OCI-LY3 (cell line): ENCODE data around the gene BBS7.

Experiments used
- H2AFZ ChIP-seq: fragments of 200-600, 300-600 bp; shearing (Covaris generic); 2 replicates; pipeline ENCODE4 v1.6.0; 2014; ENCODE audit warnings: antibody characterized with exemption, low read depth, low read length
- H3K27ac ChIP-seq: fragments of 200-600, 300-600 bp; sonication (generic); 2 replicates; pipeline ENCODE4 v1.5.1; 2014; ENCODE audit warnings: mild to moderate bottlenecking, low read length, moderate library complexity, mixed read lengths
- H3K27me3 ChIP-seq: fragments of 200-600, 300-600 bp; sonication (generic); 2 replicates; pipeline ENCODE4 v1.6.1; 2014; ENCODE audit warnings: low read depth, low read length, mixed read lengths
- H3K36me3 ChIP-seq: fragments of 200-600, 300-600 bp; sonication (generic); replicated peaks from 2 replicates; pipeline ENCODE3; 2014; ENCODE audit warnings: low read depth, low read length, mixed read lengths
- H3K4me1 ChIP-seq: fragments of 300-600, 200-600 bp; sonication (generic); 2 replicates; pipeline ENCODE4 v1.6.1; 2014; ENCODE audit warnings: low read length, mixed read lengths
- H3K4me2 ChIP-seq: fragments of 200-600, 300-600 bp; sonication (generic); 2 replicates; pipeline ENCODE4 v1.6.1; 2014; ENCODE audit warnings: low read length, mixed read lengths
- H3K4me3 ChIP-seq: fragments of 300-600, 200-600 bp; sonication (generic); 2 replicates; pipeline ENCODE4 v1.5.1; 2014; ENCODE audit warnings: antibody characterized with exemption, mild to moderate bottlenecking, low read length, moderate library complexity
- H3K79me2 ChIP-seq: fragments of 300-600, 200-600 bp; shearing (Covaris generic); 2 replicates; pipeline ENCODE4 v1.6.1; 2014; ENCODE audit warnings: mild to moderate bottlenecking, low read length, mixed read lengths
- H3K9ac ChIP-seq: fragments of 300-600, 200-600 bp; shearing (Covaris generic); 2 replicates; pipeline ENCODE4 v1.6.0; 2014; ENCODE audit warnings: mild to moderate bottlenecking, low read length, moderate library complexity
- H3K9me3 ChIP-seq: fragments of 200-600, 300-600 bp; shearing (Covaris generic); 2 replicates; pipeline ENCODE4 v1.6.1; 2014; ENCODE audit warnings: low read length, mixed read lengths; ENCODE audit not compliant: insufficient read depth
- H4K20me1 ChIP-seq: fragments of 200-600, 300-600 bp; sonication (generic); 2 replicates; pipeline ENCODE4 v1.6.1; 2016; ENCODE audit warnings: low read length, mixed read lengths; ENCODE audit not compliant: insufficient read depth
- EZH2phosphoT487 ChIP-seq: fragments of 200-600 bp; shearing (Covaris generic); IDR thresholded peaks from 2 replicates; pipeline ENCODE4 v1.6.1; 2018; ENCODE audit warnings: antibody characterized with exemption, mixed run types, low read depth
- TF ChIP-seq, protein P1 (sequence below): fragments of 200-600, 300-600 bp; sonication (generic); IDR thresholded peaks from 2 replicates; pipeline ENCODE4 v1.5.1; 2014; ENCODE audit warnings: antibody characterized with exemption, low read length, low read depth

BBS7 gene

DNA sequence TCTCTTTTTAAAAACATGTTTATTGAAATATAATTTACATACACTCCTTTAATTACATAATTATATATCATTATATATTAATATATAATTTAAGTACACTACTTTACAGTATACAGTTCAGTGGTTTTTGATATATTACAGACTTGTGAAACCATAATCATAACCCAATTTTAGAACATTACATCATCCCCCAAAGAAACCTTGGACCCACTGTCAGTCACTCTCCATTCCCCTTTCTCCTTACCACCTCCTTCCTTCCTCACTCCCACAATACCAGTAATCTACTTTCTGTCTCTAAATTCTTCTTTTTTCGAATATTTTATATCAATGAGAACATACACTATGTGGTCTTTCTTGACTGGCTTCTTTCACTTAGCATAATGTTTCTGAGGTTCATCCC, 87.1 kb downstream of the BBS7 start:
- no peaks in the 10 kb centered on the region for H3K27me3 ChIP-seq
- H3K36me3 ChIP-seq, result no peaks in the 10 kb centered on the region
- no peaks in the 10 kb centered on the region for H3K9me3 ChIP-seq
- H4K20me1 ChIP-seq, result no peaks in the 10 kb centered on the region
- H3K4me1 ChIP-seq, result no peaks in the 10 kb centered on the region
- TF ChIP-seq, protein P1, sequence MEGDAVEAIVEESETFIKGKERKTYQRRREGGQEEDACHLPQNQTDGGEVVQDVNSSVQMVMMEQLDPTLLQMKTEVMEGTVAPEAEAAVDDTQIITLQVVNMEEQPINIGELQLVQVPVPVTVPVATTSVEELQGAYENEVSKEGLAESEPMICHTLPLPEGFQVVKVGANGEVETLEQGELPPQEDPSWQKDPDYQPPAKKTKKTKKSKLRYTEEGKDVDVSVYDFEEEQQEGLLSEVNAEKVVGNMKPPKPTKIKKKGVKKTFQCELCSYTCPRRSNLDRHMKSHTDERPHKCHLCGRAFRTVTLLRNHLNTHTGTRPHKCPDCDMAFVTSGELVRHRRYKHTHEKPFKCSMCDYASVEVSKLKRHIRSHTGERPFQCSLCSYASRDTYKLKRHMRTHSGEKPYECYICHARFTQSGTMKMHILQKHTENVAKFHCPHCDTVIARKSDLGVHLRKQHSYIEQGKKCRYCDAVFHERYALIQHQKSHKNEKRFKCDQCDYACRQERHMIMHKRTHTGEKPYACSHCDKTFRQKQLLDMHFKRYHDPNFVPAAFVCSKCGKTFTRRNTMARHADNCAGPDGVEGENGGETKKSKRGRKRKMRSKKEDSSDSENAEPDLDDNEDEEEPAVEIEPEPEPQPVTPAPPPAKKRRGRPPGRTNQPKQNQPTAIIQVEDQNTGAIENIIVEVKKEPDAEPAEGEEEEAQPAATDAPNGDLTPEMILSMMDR, result no peak
- no peak for TF ChIP-seq EZH2phosphoT487
- H3K4me2 ChIP-seq, result no peak overlapping the region
- no peak overlapping the region for H3K9ac ChIP-seq
- no peak overlapping the region for H2AFZ ChIP-seq
- H3K4me3 ChIP-seq, result no peak overlapping the region
- no peak overlapping the region for H3K27ac ChIP-seq
- no peaks in the 10 kb centered on the region for H3K79me2 ChIP-seq

DNA sequence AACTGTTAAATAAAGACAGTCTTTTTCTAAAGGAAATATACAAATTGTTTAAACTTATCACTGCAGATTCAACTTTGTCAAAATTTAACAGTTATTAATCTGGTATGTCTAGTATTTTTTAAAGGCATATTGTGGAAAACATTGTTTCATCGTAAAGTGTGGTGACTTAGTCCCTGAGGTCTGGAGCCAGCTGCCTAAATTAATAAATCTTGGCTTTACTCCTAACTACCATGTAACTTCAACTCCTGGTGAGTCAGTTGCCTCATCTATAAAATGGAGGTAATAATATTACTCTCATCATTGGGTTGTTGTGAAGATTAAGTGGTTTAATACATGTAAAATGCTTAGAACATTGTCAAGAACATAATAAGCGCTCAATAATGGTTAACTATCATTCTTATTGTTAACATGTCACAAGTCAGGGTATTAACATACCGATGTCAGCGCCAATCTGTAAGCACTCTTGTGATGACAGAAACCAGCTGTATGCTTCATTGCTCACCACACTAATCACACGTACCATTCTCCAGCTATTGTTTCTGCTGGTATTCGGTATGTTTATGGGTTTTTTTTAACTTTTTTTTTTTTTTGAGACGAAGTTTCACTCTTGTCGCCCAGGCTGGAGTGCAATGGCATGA, 91.2 kb downstream of the BBS7 start:
- no peak overlapping the region for H3K9ac ChIP-seq
- H3K36me3 ChIP-seq, result no peaks in the 10 kb centered on the region
- no peaks in the 10 kb centered on the region for H3K9me3 ChIP-seq
- H4K20me1 ChIP-seq, result no peaks in the 10 kb centered on the region
- no peaks in the 10 kb centered on the region for H3K27me3 ChIP-seq
- no peak overlapping the region for H3K4me3 ChIP-seq
- H2AFZ ChIP-seq, result no peak overlapping the region
- H3K4me1 ChIP-seq, result peaks cover 9% of the 10 kb centered on the region; the same call in 1 of the 2 replicates
- no peaks in the 10 kb centered on the region for H3K79me2 ChIP-seq
- TF ChIP-seq EZH2phosphoT487, result no peak
- TF ChIP-seq, protein P1, result no peak
- no peak overlapping the region for H3K4me2 ChIP-seq
- no peak overlapping the region for H3K27ac ChIP-seq

DNA sequence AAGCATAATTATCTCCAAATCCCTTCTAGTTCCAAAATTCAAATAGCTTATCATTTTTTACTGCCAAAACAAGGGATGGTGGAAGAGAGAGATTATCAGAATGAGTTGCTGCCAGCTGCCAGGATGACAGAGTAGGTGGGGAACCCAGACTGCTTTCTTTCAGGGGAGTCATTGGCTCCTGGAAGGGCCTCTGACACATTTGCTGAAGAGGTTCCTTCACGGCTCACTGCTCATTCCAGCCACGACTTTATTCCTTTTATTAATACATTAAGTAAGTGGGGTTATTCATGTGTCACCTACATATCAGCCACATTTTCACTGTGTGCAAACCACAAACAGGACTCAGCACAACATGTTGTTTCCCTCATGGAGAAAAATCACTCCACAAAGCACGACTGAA, 92.6 kb downstream of the BBS7 start:
- H3K9ac ChIP-seq, result no peak overlapping the region
- H3K36me3 ChIP-seq, result no peaks in the 10 kb centered on the region
- no peak for TF ChIP-seq EZH2phosphoT487
- TF ChIP-seq, protein P1, result no peak
- H3K4me1 ChIP-seq, result peaks cover 9% of the 10 kb centered on the region; the same call in 1 of the 2 replicates
- H4K20me1 ChIP-seq, result no peaks in the 10 kb centered on the region
- H3K27ac ChIP-seq, result no peak overlapping the region
- no peaks in the 10 kb centered on the region for H3K9me3 ChIP-seq
- no peak overlapping the region for H3K4me2 ChIP-seq
- H3K79me2 ChIP-seq, result no peaks in the 10 kb centered on the region
- H2AFZ ChIP-seq, result no peak overlapping the region
- H3K4me3 ChIP-seq, result no peak overlapping the region
- no peaks in the 10 kb centered on the region for H3K27me3 ChIP-seq

DNA sequence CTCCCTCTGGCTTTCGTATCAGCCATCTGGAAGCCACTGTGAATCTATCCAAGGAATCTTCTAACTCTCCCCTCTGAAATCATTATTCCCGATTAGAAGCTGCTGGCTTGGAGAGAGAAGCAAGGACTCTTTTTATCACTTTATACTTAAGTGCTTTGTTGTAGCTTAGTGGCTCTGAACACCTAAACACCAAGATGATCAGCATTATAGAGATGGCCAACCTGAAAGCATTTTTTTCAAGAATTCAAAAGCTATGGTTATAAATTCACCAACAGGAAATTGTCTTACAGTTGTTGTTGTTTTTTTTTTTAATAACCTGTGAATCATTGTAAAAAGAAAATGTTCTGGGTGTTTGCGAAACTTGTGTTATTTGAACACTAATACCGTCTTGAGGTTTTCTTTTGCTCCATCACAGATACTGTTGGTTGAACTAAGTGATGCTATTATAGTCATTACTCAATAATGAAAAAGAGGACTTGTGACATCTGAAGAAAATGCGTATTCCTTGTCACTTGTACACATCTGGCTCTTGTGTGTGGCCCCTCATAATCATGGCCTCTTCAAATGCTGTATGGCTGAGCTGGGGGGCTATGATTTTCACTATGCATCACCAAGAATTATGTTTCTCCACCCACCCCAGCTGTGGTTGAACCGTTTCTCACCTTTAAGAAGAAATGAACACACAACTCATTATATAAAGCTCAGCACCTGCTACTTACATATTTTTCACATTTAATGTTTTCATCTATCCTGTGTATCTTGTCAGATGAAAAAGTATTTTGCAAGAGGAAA, 93.5 kb downstream of the BBS7 start:
- TF ChIP-seq EZH2phosphoT487, result no peak
- TF ChIP-seq, protein P1, result no peak
- no peaks in the 10 kb centered on the region for H3K79me2 ChIP-seq
- H3K36me3 ChIP-seq, result no peaks in the 10 kb centered on the region
- no peaks in the 10 kb centered on the region for H4K20me1 ChIP-seq
- no peak overlapping the region for H2AFZ ChIP-seq
- no peak overlapping the region for H3K4me2 ChIP-seq
- no peak overlapping the region for H3K4me3 ChIP-seq
- H3K9me3 ChIP-seq, result no peaks in the 10 kb centered on the region
- no peaks in the 10 kb centered on the region for H3K27me3 ChIP-seq
- peaks cover 9% of the 10 kb centered on the region; the same call in 1 of the 2 replicates for H3K4me1 ChIP-seq
- no peak overlapping the region for H3K9ac ChIP-seq
- no peak overlapping the region for H3K27ac ChIP-seq
